Measurements from ENCODE around the gene CD2AP. TPM values are rescaled to one million over a fixed set of nuclear protein-coding genes. Genes with fewer than 3 reads are reported as not detected.
A peak's percentile ranks its signal among the peaks of the same experiment; 100 is the strongest.

CD2AP gene
- total and polyA plus RNA-seq, 2 of the 8 experiments (the other 6 are each of a cell fraction or from before 2014, with no cell fraction given) = 8.6 to 75.6 TPM

DNA sequence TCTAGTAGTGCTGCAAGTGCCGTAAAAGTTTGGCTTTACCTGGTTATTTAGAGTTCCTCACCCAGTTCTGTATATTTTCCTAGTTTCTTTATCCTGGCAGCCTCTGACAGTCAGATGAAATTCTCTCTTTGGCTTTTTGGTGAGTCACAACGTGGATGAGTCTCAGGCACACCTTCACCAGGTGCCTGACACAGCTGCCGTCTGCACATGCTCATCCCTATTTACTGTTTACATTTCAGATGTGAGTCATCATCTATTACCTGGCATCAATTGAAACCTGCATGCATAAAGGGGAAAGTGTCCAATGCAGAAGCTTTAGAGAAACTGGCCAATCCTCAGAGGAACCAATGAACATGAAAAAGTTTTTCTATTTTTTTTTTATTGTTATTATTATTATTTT, 187.5 kb downstream of the CD2AP start:
- FAIRE-seq = no peak
- Histone ChIP-seq H3K9ac (replicated peaks in 1 of 4; ENCODE audit: extremely low read depth in 1 of 4, low read depth in 3 of 4, low read length in 3 of 4) (no peak overlapping the region), H3K4me1 (replicated peaks in 1 of 4; ENCODE audit: control insufficient read depth in 3 of 4, insufficient read depth in 4 of 4, low read length in 3 of 4) (peaks cover 1 to 6% (median 2%) of the 10 kb centered on the region in 4 experiments; a peak in 5 of 7 replicates), H3K36me3 (ENCODE audit: control insufficient read depth in 2 of 4, insufficient read depth in 4 of 4, low read length in 3 of 4) (no peaks in the 10 kb centered on the region), H2BK20ac (ENCODE audit: low read length) (no peak overlapping the region), H2AFZ (ENCODE audit: low read length) (no peak overlapping the region), H3K27me3 (replicated peaks in 1 of 4; ENCODE audit: control insufficient read depth in 3 of 4, extremely low read depth in 1 of 4, insufficient read depth in 3 of 4, low read length in 3 of 4) (no peaks in the 10 kb centered on the region), H2BK15ac (ENCODE audit: low read length) (no peak overlapping the region), H4K91ac (replicated peaks; ENCODE audit: insufficient read length, low read length) (no peak overlapping the region), H3K4ac (replicated peaks; ENCODE audit: insufficient read length, low read depth, low read length) (peak overlapping the region; percentile 48), H2BK5ac (ENCODE audit: low read depth, low read length) (no peak overlapping the region), H4K20me1 (replicated peaks in 1 of 2; ENCODE audit: control insufficient read depth in 1 of 2, insufficient read depth in 2 of 2, low read length in 2 of 2) (no peaks in the 10 kb centered on the region), H2BK12ac (ENCODE audit: low read depth, low read length) (no peak overlapping the region), H4K5ac (ENCODE audit: insufficient read length, low read depth, low read length) (no peak overlapping the region), H3K9me3 (ENCODE audit: insufficient read depth in 2 of 2, low read depth in 1 of 2, low read length in 1 of 2) (no peaks in the 10 kb centered on the region), H3K4me2 (ENCODE audit: insufficient read depth in 1 of 2, low read depth in 2 of 2, low read length in 2 of 2) (no peak overlapping the region), H3K79me2 (ENCODE audit: control insufficient read depth in 1 of 2, insufficient read depth in 2 of 2, low read length in 2 of 2) (no peaks in the 10 kb centered on the region), H3K27ac (ENCODE audit: low read depth, low read length) (no peak overlapping the region), H2BK120ac (replicated peaks; ENCODE audit: low read depth, low read length) (no peak overlapping the region), H4K8ac (ENCODE audit: extremely low read depth, insufficient read depth, low read length) (no peak overlapping the region), H3K23me2 (ENCODE audit: low read depth, low read length) (no peaks in the 10 kb centered on the region; the same call in 1 of the 2 replicates), H3K18ac (ENCODE audit: extremely low read depth, low read length) (no peak overlapping the region), H3K14ac (ENCODE audit: insufficient read length) (no peak overlapping the region), H3K4me3 (ENCODE audit: extremely low read depth in 1 of 4, insufficient read depth in 2 of 4, low read depth in 3 of 4, low read length in 4 of 4) (no peak overlapping the region), H3K79me1 (ENCODE audit: low read depth, low read length) (no peaks in the 10 kb centered on the region), H3K23ac (ENCODE audit: insufficient read length) (no peak overlapping the region), H3K56ac (replicated peaks; ENCODE audit: insufficient read length, low read depth, low read length) (no peak overlapping the region), H2AK5ac (ENCODE audit: low read depth, low read length) (no peak overlapping the region)
- CTCF ChIA-PET (ENCODE audit: partially characterized antibody) = no interaction called here
- POLR2A ChIA-PET (ENCODE audit: partially characterized antibody) = no interaction called here
- no peak for DNase-seq (ENCODE audit: low read depth in 1 of 2, low spot score in 2 of 2)
- 79% methylated on average over 3 of the region's 3 CpGs; no CpG with 5 or more reads in 1 of the 2 experiments for WGBS, 2 experiments (ENCODE audit: extremely low coverage in 1 of 2, insufficient coverage in 1 of 2, insufficient read length in 1 of 2, insufficient replicate concordance in 2 of 2, low coverage in 1 of 2, low lambda C conversion rate in 2 of 2, missing lambda C conversion rate in 1 of 2)
- TF ChIP-seq FOSL1 (IDR thresholded peaks at IDR 0.05; ENCODE audit: insufficient read depth, low read depth, low read length) = no peak
- TF ChIP-seq KDM1A (IDR thresholded peaks at IDR 0.05; ENCODE audit: borderline replicate concordance, low read length) = no peak
- TF ChIP-seq, protein P1, sequence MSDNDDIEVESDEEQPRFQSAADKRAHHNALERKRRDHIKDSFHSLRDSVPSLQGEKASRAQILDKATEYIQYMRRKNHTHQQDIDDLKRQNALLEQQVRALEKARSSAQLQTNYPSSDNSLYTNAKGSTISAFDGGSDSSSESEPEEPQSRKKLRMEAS (IDR thresholded peaks at IDR 0.05) = no peak
- no peak for TF ChIP-seq RBBP5 (IDR thresholded peaks at IDR 0.05; ENCODE audit: borderline replicate concordance, low read depth, low read length)
- no peak for TF ChIP-seq HDAC2 (IDR thresholded peaks at IDR 0.05; ENCODE audit: borderline replicate concordance in 1 of 2, low read depth in 2 of 2, low read length in 2 of 2)
- TF ChIP-seq, protein P2, sequence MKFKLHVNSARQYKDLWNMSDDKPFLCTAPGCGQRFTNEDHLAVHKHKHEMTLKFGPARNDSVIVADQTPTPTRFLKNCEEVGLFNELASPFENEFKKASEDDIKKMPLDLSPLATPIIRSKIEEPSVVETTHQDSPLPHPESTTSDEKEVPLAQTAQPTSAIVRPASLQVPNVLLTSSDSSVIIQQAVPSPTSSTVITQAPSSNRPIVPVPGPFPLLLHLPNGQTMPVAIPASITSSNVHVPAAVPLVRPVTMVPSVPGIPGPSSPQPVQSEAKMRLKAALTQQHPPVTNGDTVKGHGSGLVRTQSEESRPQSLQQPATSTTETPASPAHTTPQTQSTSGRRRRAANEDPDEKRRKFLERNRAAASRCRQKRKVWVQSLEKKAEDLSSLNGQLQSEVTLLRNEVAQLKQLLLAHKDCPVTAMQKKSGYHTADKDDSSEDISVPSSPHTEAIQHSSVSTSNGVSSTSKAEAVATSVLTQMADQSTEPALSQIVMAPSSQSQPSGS (IDR thresholded peaks at IDR 0.05; ENCODE audit: low read length) = no peak
- TF ChIP-seq SIRT6 (IDR thresholded peaks at IDR 0.05; ENCODE audit: low read length) = no peak
- no peak for TF ChIP-seq TEAD4 (IDR thresholded peaks at IDR 0.05; ENCODE audit: low read depth, low read length)
- no peak for TF ChIP-seq HDAC6 (IDR thresholded peaks at IDR 0.05; ENCODE audit: low read depth, low read length)
- no peak for TF ChIP-seq RAD21 (IDR thresholded peaks at IDR 0.05 in 1 of 2, conservative IDR thresholded peaks at IDR 0.05 in 1 of 2; ENCODE audit: low read depth in 2 of 2, low read length in 2 of 2)
- no peak for TF ChIP-seq SUZ12 (IDR thresholded peaks at IDR 0.05; ENCODE audit: low read length)
- no peak for TF ChIP-seq ASH2L (IDR thresholded peaks at IDR 0.05; ENCODE audit: low read length)
